Panc1 (cell line): ENCODE measurements around the gene GTF2H4. TPM values are rescaled to one million over a fixed set of nuclear protein-coding genes. Genes with fewer than 3 reads are reported as not detected.

Source experiments
- ATAC-seq: fragments of 200-7000 bp; cut with Tn5 transposase; 2 replicates; pipeline ENCODE4 v1.9.1; 2020; ENCODE audit warnings: mild to moderate bottlenecking, moderate library complexity
- BruUV-seq: library from RNA; stranded (reverse); fragments of 400-500 nt; replicated peaks from 2 replicates; lab custom pipeline; 2021; lab: Mats Ljungman, UMichigan
- CTCF ChIA-PET: fragments of 300-600 bp; sonication (Branson Sonifier 250); formaldehyde crosslinking; loops from one replicate; lab custom pipeline; 2022; ENCODE audit warnings: antibody characterized with exemption; lab: Charles Lee
- POLR2A ChIA-PET: fragments of 300-600 bp; sonication (Branson Sonifier 250); formaldehyde crosslinking; loops from one replicate; lab custom pipeline; 2022; ENCODE audit warnings: antibody characterized with exemption; lab: Charles Lee
- DNase-seq: peaks from one replicate; pipeline ENCODE4 v3.0.0-alpha.2; 2010; ENCODE audit warnings: low read depth, low spot score
- H3K27ac ChIP-seq: 2 replicates; pipeline ENCODE4 v1.5.1; 2011; ENCODE audit warnings: mild to moderate bottlenecking, low read length, inconsistent platforms
- H3K27me3 ChIP-seq: fragments of 200-500 bp; sonication (Bioruptor generic); 2 replicates; pipeline ENCODE4 v1.6.0; 2014; ENCODE audit warnings: low read length, inconsistent platforms; ENCODE audit not compliant: control insufficient read depth, insufficient read depth
- H3K36me3 ChIP-seq: fragments of 200-500 bp; sonication (Bioruptor generic); 2 replicates; pipeline ENCODE4 v1.5.1; 2014; ENCODE audit warnings: inconsistent platforms, mild to moderate bottlenecking, low read length, moderate library complexity; ENCODE audit not compliant: control insufficient read depth, insufficient read depth
- H3K4me1 ChIP-seq: 2 replicates; pipeline ENCODE4 v1.5.1; 2011; ENCODE audit warnings: inconsistent platforms, mild to moderate bottlenecking, low read length, moderate library complexity; ENCODE audit not compliant: control insufficient read depth, insufficient read depth
- H3K4me3 ChIP-seq, 2 experiments: 2 replicates each; pipeline ENCODE4 v1.5.1; 2011 to 2012; ENCODE audit warnings: low read depth in 2 of 2, low read length in 2 of 2, mild to moderate bottlenecking in 2 of 2, inconsistent platforms in 1 of 2, moderate library complexity in 1 of 2
- H3K9me3 ChIP-seq: fragments of 200-500 bp; sonication (Bioruptor generic); 2 replicates; pipeline ENCODE4 v1.5.1; 2014; ENCODE audit warnings: low read depth, mild to moderate bottlenecking, inconsistent platforms, low read length, moderate library complexity; ENCODE audit not compliant: control insufficient read depth, insufficient read depth
- CTCF ChIP-seq: fragments of 450-650 bp; IDR thresholded peaks from 2 replicates; pipeline ENCODE4 v1.5.1; 2017; ENCODE audit warnings: mild to moderate bottlenecking
- POLR2AphosphoS5 ChIP-seq: IDR thresholded peaks from 2 replicates; pipeline ENCODE4 v1.6.1; 2012; ENCODE audit warnings: mild to moderate bottlenecking, low read depth, low read length, moderate library complexity
- REST ChIP-seq, 2 experiments: IDR thresholded peaks; 2 replicates each; pipeline ENCODE4 v1.6.1; 2011 to 2012; ENCODE audit warnings: low read depth in 2 of 2, control low read depth in 1 of 2, low read length in 1 of 2, mild to moderate bottlenecking in 1 of 2, moderate library complexity in 1 of 2; ENCODE audit not compliant: insufficient read depth in 1 of 2
- SIN3A ChIP-seq: IDR thresholded peaks from 2 replicates; pipeline ENCODE4 v1.6.1; 2012; ENCODE audit warnings: low read depth, mild to moderate bottlenecking, low read length, moderate library complexity, borderline replicate concordance; ENCODE audit not compliant: insufficient read depth
- TCF7L2 ChIP-seq: IDR thresholded peaks from 2 replicates; pipeline ENCODE4 v1.6.1; 2011; ENCODE audit warnings: mild to moderate bottlenecking, low read depth, low read length, inconsistent platforms
- in situ Hi-C: cut with HindIII; loops from 2 replicates; pipeline ENCODE4 v1.10.0; 2016; ENCODE audit warnings: low sequenced_read_pairs, low pct_unique_long_range_greater_than_20kb
- intact Hi-C: fragments of 100-400 bp; cut with micrococcal nuclease; formaldehyde crosslinking; loops from one replicate; pipeline ENCODE4 v1.10.0; 2022; ENCODE audit not compliant: unreplicated experiment
- total RNA-seq: library from RNA; stranded (reverse); gene quantifications from one replicate; pipeline ENCODE4 v1.2.1, GENCODE V29; 2021; ENCODE audit not compliant: unreplicated experiment

GTF2H4 gene
- total RNA-seq, 1 experiment from 2014 or later = 27.5 TPM

GRCh38 chr6:30883685-30884520 is 24.1 kb upstream of the GTF2H4 start, which contains the start of gene DDR1:
Gene DDR1, plus strand, starts transcription at chr6:30884519. Its CDS starts 4,211 bp downstream, at chr6:30888730.
- peaks cover 46% of the 10 kb centered on the region for H3K4me1 ChIP-seq
- BruUV-seq = no TSS peak
- no peaks in the 10 kb centered on the region for H3K9me3 ChIP-seq
- no peak for TF ChIP-seq SIN3A
- no peak for TF ChIP-seq TCF7L2
- no peak for TF ChIP-seq REST (IDR thresholded peaks at IDR 0.05; ENCODE audit: insufficient read depth in 1 of 2, low read depth in 2 of 2, low read length in 1 of 2)
- TF ChIP-seq POLR2AphosphoS5 = no peak
- no peak for TF ChIP-seq CTCF
- CTCF ChIA-PET = interaction anchor here (0.6 to 1.3 kb wide), 2 partner anchors 139 to 265 kb away, joined by 3 to 7 read pairs; partner anchors contain the start of gene IER3
- POLR2A ChIA-PET = no interaction called here
- peak within 1 kb of the TSS; percentile 62 to 86 for H3K4me3 ChIP-seq
- peak within 1 kb of the TSS; percentile 84 for H3K27ac ChIP-seq
- H3K27me3 ChIP-seq = no peaks in the 10 kb centered on the region
- in situ Hi-C loops (no loop called here), intact Hi-C loops (no loop called here)
- DNase-seq = no peak
- H3K36me3 ChIP-seq = no peaks in the 10 kb centered on the region
- ATAC-seq = peak; percentile 64

GRCh38 chr6:30884521-30885480 is 23.2 kb upstream of the GTF2H4 start:
- Histone ChIP-seq H3K27ac (peak overlapping the region; percentile 69), H3K9me3 (no peaks in the 10 kb centered on the region), H3K27me3 (no peaks in the 10 kb centered on the region), H3K4me1 (peaks cover 46% of the 10 kb centered on the region), H3K36me3 (no peaks in the 10 kb centered on the region), H3K4me3 (peak overlapping the region; percentile 62 to 86)
- DNase-seq (no peak), ATAC-seq (peak; percentile 49)
- CTCF ChIA-PET = interaction anchor here (0.6 to 1.3 kb wide), 2 partner anchors 140 to 264 kb away, joined by 3 to 7 read pairs; partner anchors contain the start of gene IER3
- intact Hi-C loops (no loop called here), in situ Hi-C loops (no loop called here)
- TF ChIP-seq TCF7L2 (no peak), REST (IDR thresholded peaks at IDR 0.05; ENCODE audit: insufficient read depth in 1 of 2, low read depth in 2 of 2, low read length in 1 of 2) (no peak), SIN3A (no peak), CTCF (no peak), POLR2AphosphoS5 (no peak)
- BruUV-seq = no TSS peak
- POLR2A ChIA-PET = no interaction called here
